A549 (cell line): ENCODE measurements around the gene PLEKHA4. TPM values are rescaled to one million over a fixed set of nuclear protein-coding genes. Genes with fewer than 3 reads are reported as not detected.

Experiments
- ATAC-seq, 2 experiments: fragments of 200-7000 bp in 1 of 2; fragments of >200 bp in 1 of 2; cut with Nextera tagmentation in 1 of 2; cut with Tn5 transposase in 1 of 2; 3 replicates each; pipeline versions ENCODE4 v1.8.0 to v1.9.1; 2018 to 2020; ENCODE audit warnings: mild to moderate bottlenecking in 1 of 2, moderate library complexity in 1 of 2
- CTCF ChIA-PET: fragments of 300-600 bp; sonication (Branson Sonifier 250); formaldehyde crosslinking; extraction: SDS; loops from one replicate; lab custom pipeline; 2021; ENCODE audit warnings: antibody characterized with exemption, inconsistent platforms; lab: Yijun Ruan, JAX
- POLR2A ChIA-PET: fragments of 350-600 bp; formaldehyde crosslinking; extraction: SDS; loops from one replicate; lab custom pipeline; 2021; ENCODE audit warnings: antibody characterized with exemption, inconsistent platforms; lab: Yijun Ruan, JAX
- DNase-seq, 2 experiments: peaks; one replicate each; pipeline versions ENCODE4 v3.0.0 to v3.0.0-alpha.2; 2011 to 2016; ENCODE audit warnings: low read depth in 1 of 2, low spot score in 1 of 2
- FAIRE-seq: peaks from 2 replicates; lab custom pipeline; 2011; peaks lifted over from hg19 to GRCh38; lab: Jason Lieb, UNC
- H3K27ac ChIP-seq, 2 experiments: fragments of >200 bp; sonication (Bioruptor Twin); formaldehyde crosslinking; 3 replicates each; pipeline ENCODE4 v1.5.1; 2016 to 2017
- H3K4me1 ChIP-seq: fragments of >200 bp; sonication (Bioruptor Twin); formaldehyde crosslinking; 3 replicates; pipeline ENCODE4 v1.6.1; 2016
- H3K4me2 ChIP-seq: fragments of >200 bp; sonication (Bioruptor Twin); formaldehyde crosslinking; 3 replicates; pipeline ENCODE4 v1.6.1; 2016
- H3K4me3 ChIP-seq: fragments of >200 bp; sonication (Bioruptor Twin); formaldehyde crosslinking; 3 replicates; pipeline ENCODE4 v1.5.1; 2016
- H3K9me3 ChIP-seq: fragments of >200 bp; sonication (Bioruptor Twin); formaldehyde crosslinking; 3 replicates; pipeline ENCODE4 v1.6.1; 2016
- BHLHE40 ChIP-seq: IDR thresholded peaks from 2 replicates; pipeline ENCODE4 v1.6.1; 2012; ENCODE audit warnings: low read depth, low read length, inconsistent platforms
- CHD4 ChIP-seq: fragments of 200-600 bp; sonication (generic); IDR thresholded peaks from 2 replicates; pipeline ENCODE4 v1.6.1; 2016; ENCODE audit warnings: antibody characterized with exemption, mild to moderate bottlenecking, borderline replicate concordance
- E2F6 ChIP-seq: IDR thresholded peaks from 2 replicates; pipeline ENCODE4 v1.6.1; 2012; ENCODE audit warnings: low read depth, borderline replicate concordance
- EHMT2 ChIP-seq: fragments of 200-600 bp; sonication (generic); IDR thresholded peaks from 2 replicates; pipeline ENCODE4 v1.6.1; 2016; ENCODE audit warnings: antibody characterized with exemption, low read depth, mild to moderate bottlenecking, moderate library complexity
- EP300 ChIP-seq, 2 experiments: fragments of >200 bp; sonication (Bioruptor Twin); formaldehyde crosslinking; IDR thresholded peaks; 2 replicates in 1 of 2; 3 replicates in 1 of 2; pipeline ENCODE4 v1.6.1; 2016 to 2017
- FOSB ChIP-seq: fragments of 250-450 bp; sonication (Bioruptor Pico); IDR thresholded peaks from 2 replicates; pipeline ENCODE4 v1.5.0; 2020; ENCODE audit warnings: mild to moderate bottlenecking, moderate library complexity
- FOSL2 ChIP-seq, 2 experiments: fragments of 450-650 bp in 1 of 2; fragments of >200 bp in 1 of 2; sonication (Bioruptor Twin) in 1 of 2; formaldehyde crosslinking; IDR thresholded peaks; 2 replicates each; pipeline versions ENCODE4 v1.5.0 to v1.6.1; 2016 to 2020; ENCODE audit warnings: mild to moderate bottlenecking in 1 of 2, moderate library complexity in 1 of 2
- FOXS1 ChIP-seq: fragments of 250-450 bp; sonication (Bioruptor Pico); IDR thresholded peaks from 2 replicates; pipeline ENCODE4 v1.5.0; 2020; ENCODE audit warnings: mild to moderate bottlenecking, moderate library complexity
- GATA3 ChIP-seq: IDR thresholded peaks from 2 replicates; pipeline ENCODE4 v1.6.1; 2012; ENCODE audit warnings: borderline replicate concordance
- HOXA7 ChIP-seq: fragments of 250-450 bp; sonication (Bioruptor Pico); IDR thresholded peaks from 2 replicates; pipeline ENCODE4 v1.5.0; 2020; ENCODE audit warnings: mild to moderate bottlenecking, moderate library complexity
- KDM5A ChIP-seq: fragments of 200-600 bp; sonication (generic); IDR thresholded peaks from 2 replicates; pipeline ENCODE4 v1.6.1; 2016; ENCODE audit warnings: antibody characterized with exemption, mild to moderate bottlenecking
- MAZ ChIP-seq: fragments of 150-350 bp; IDR thresholded peaks from 2 replicates; pipeline ENCODE4 v1.6.1; 2014; ENCODE audit warnings: antibody characterized with exemption, low read depth, low read length, borderline replicate concordance
- MYC ChIP-seq: IDR thresholded peaks from 2 replicates; pipeline ENCODE4 v1.6.1; 2012; ENCODE audit warnings: mild to moderate bottlenecking, inconsistent platforms, low read length, improper control_type of control experiment, borderline replicate concordance
- PHF8 ChIP-seq: fragments of 200-600 bp; sonication (generic); IDR thresholded peaks from 2 replicates; pipeline ENCODE4 v1.6.1; 2016; ENCODE audit warnings: low read depth, mild to moderate bottlenecking, antibody characterized with exemption, moderate library complexity, borderline replicate concordance
- POLR2A ChIP-seq: IDR thresholded peaks from 2 replicates; pipeline ENCODE4 v1.6.1; 2012; ENCODE audit warnings: mild to moderate bottlenecking, low read length
- POLR2AphosphoS2 ChIP-seq: conservative IDR thresholded peaks from 2 replicates; pipeline ENCODE4 v1.6.1; 2012; ENCODE audit warnings: low read length, improper control_type of control experiment, inconsistent platforms
- RAD21 ChIP-seq, 2 experiments: fragments of >200 bp in 1 of 2; sonication (Bioruptor Twin) in 1 of 2; formaldehyde crosslinking in 1 of 2; IDR thresholded peaks in 1 of 2; conservative IDR thresholded peaks in 1 of 2; 2 replicates in 1 of 2; 3 replicates in 1 of 2; pipeline ENCODE4 v1.6.1; 2012 to 2018; ENCODE audit warnings: inconsistent platforms in 1 of 2
- RARB ChIP-seq: fragments of 250-450 bp; sonication (Bioruptor Pico); IDR thresholded peaks from 2 replicates; pipeline ENCODE4 v1.8.0; 2021; ENCODE audit warnings: mild to moderate bottlenecking, moderate library complexity
- TFCP2L1 ChIP-seq: fragments of 250-450 bp; sonication (Bioruptor Pico); IDR thresholded peaks from 2 replicates; pipeline ENCODE4 v1.5.0; 2021; ENCODE audit warnings: mild to moderate bottlenecking
- USF2 ChIP-seq: fragments of 450-650 bp; IDR thresholded peaks from 2 replicates; pipeline ENCODE4 v1.6.1; 2014; ENCODE audit warnings: antibody characterized with exemption
- ZNF302 ChIP-seq: fragments of 250-450 bp; sonication (Bioruptor Pico); IDR thresholded peaks from 2 replicates; pipeline ENCODE4 v1.9.0; 2021; ENCODE audit warnings: inconsistent platforms, mild to moderate bottlenecking, moderate library complexity
- ZSCAN20 ChIP-seq: fragments of 250-450 bp; sonication (Bioruptor Pico); IDR thresholded peaks from 2 replicates; pipeline ENCODE4 v1.8.0; 2022; ENCODE audit warnings: mild to moderate bottlenecking, moderate library complexity
- WGBS: methylation state at CpG from one replicate; pipeline ENCODE4 v1.1.6; 2017; ENCODE audit errors: missing lambda C conversion rate; 5-methylcytosine and 5-hydroxymethylcytosine counted together
- polyA plus RNA-seq, 4 experiments: library from polyadenylated mRNA; depleted of rRNA in 3 of 4; stranded (reverse); fragments of >200 nt; fragmentation: RNase III in 1 of 4; extraction: RNeasy Plus Mini Kit Qiagen cat#74134 plus additional on column Dnase treatment in 1 of 4; gene quantifications; 2 replicates in 3 of 4; 3 replicates in 1 of 4; pipeline ENCODE4 v1.2.3, GENCODE V29; 2011 to 2017
- TF ChIP-seq, protein P1 (sequence below): fragments of >200 bp; sonication (Bioruptor Twin); formaldehyde crosslinking; IDR thresholded peaks from 2 replicates; pipeline ENCODE4 v1.6.1; 2016
- TF ChIP-seq, protein P2 (sequence below): IDR thresholded peaks from 2 replicates; pipeline ENCODE4 v1.6.1; 2012
- TF ChIP-seq, protein P3 (sequence below): fragments of >200 bp; sonication (Bioruptor Twin); formaldehyde crosslinking; IDR thresholded peaks from 3 replicates; pipeline ENCODE4 v1.6.1; 2016
- TF ChIP-seq, protein P4 (sequence below): fragments of 150-350 bp; IDR thresholded peaks from 2 replicates; pipeline ENCODE4 v1.6.1; 2014; ENCODE audit warnings: low read depth, mild to moderate bottlenecking, low read length
- TF ChIP-seq, protein P5 (sequence below): fragments of 250-450 bp; sonication (Bioruptor Pico); IDR thresholded peaks from 2 replicates; pipeline ENCODE4 v1.5.0; 2021; ENCODE audit warnings: mild to moderate bottlenecking, moderate library complexity, borderline replicate concordance

PLEKHA4 gene
- polyA plus RNA-seq, 2 of the 4 experiments (the other 2 are of a cell fraction), result 0.34 to 0.46 TPM

GRCh38 chr19:48883726-48884125 is 15.3 kb upstream of the PLEKHA4 start:
- Histone ChIP-seq H3K4me3 (no peak overlapping the region), H3K4me1 (no peaks in the 10 kb centered on the region), H3K9me3 (no peaks in the 10 kb centered on the region), H3K27ac (no peak overlapping the region), H3K4me2 (no peak overlapping the region)
- CTCF ChIA-PET, result interaction anchor here (0.7 to 4.3 kb wide), 4 partner anchors 9 to 266 kb away, joined by 4 to 25 read pairs (median 6); no protein-coding TSS in a partner anchor
- no peak for DNase-seq
- no peak for FAIRE-seq
- ATAC-seq, result peak in 1 of 2 experiments; percentile 25; a peak in 4 of 6 replicates
- POLR2A ChIA-PET, result interaction anchor here (0.7 kb wide), 1 partner anchor 49 kb away, joined by 3 read pairs; no protein-coding TSS in a partner anchor
- WGBS, result 89% methylated on average over 7 of the region's 7 CpGs
- TF ChIP-seq EHMT2 (no peak), POLR2AphosphoS2 (0 out of 2 replicates have a peak, but pooled peaks have one; percentile 22)

- H3K4me1 ChIP-seq, result no peaks in the 10 kb centered on the region; the same call in 2 of the 3 replicates
- no peaks in the 10 kb centered on the region for H3K9me3 ChIP-seq
- CTCF ChIA-PET, result interaction anchor here (0.7 to 13.7 kb wide), 7 partner anchors 8 to 207 kb away, joined by 3 to 121 read pairs (median 4); partner anchors contain the start of genes NUCB1 and RUVBL2
- ATAC-seq (peak; percentile 56 to 58), FAIRE-seq (no peak), DNase-seq (peak in 1 of 2 experiments; percentile 58)
- POLR2A ChIA-PET, result interaction anchor here (3.0 kb wide), 1 partner anchor 18 kb away, joined by 14 read pairs; the partner anchor contains the start of gene NUCB1
- no peak overlapping the region for H3K4me3 ChIP-seq
- no peak overlapping the region for H3K4me2 ChIP-seq
- WGBS, result 85% methylated on average over 30 of the region's 30 CpGs
- no peak overlapping the region for H3K27ac ChIP-seq
- TF ChIP-seq FOXS1 (peak; percentile 98), TFCP2L1 (CRISPR knock-in tag) (peak; percentile 97), MYC (no peak), FOSL2 (IDR thresholded peaks at IDR 0.05) (no peak), FOSL2 (CRISPR knock-in tag; IDR thresholded peaks at IDR 0.05) (0 out of 2 replicates have a peak, but pooled peaks have one; percentile 47), GATA3 (no peak), ZSCAN20 (CRISPR knock-in tag) (peak; percentile 100), CHD4 (no peak), FOSB (peak; percentile 92), E2F6 (no peak), BHLHE40 (no peak), ZNF302 (CRISPR knock-in tag) (no peak), HOXA7 (CRISPR knock-in tag) (peak; percentile 89), EP300 (IDR thresholded peaks at IDR 0.05) (no peak), POLR2A (no peak), MAZ (no peak), USF2 (no peak), RARB (CRISPR knock-in tag) (0 out of 2 replicates have a peak, but pooled peaks have one; percentile 77), EHMT2 (no peak), PHF8 (no peak), KDM5A (no peak), RAD21 (conservative IDR thresholded peaks at IDR 0.05 in 1 of 2, IDR thresholded peaks at IDR 0.05 in 1 of 2) (no peak)
- TF ChIP-seq, protein P1, sequence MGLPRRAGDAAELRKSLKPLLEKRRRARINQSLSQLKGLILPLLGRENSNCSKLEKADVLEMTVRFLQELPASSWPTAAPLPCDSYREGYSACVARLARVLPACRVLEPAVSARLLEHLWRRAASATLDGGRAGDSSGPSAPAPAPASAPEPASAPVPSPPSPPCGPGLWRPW, result no peak
- TF ChIP-seq, protein P2, sequence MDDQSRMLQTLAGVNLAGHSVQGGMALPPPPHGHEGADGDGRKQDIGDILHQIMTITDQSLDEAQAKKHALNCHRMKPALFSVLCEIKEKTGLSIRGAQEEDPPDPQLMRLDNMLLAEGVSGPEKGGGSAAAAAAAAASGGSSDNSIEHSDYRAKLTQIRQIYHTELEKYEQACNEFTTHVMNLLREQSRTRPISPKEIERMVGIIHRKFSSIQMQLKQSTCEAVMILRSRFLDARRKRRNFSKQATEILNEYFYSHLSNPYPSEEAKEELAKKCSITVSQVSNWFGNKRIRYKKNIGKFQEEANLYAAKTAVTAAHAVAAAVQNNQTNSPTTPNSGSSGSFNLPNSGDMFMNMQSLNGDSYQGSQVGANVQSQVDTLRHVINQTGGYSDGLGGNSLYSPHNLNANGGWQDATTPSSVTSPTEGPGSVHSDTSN, result no peak
- TF ChIP-seq, protein P3, sequence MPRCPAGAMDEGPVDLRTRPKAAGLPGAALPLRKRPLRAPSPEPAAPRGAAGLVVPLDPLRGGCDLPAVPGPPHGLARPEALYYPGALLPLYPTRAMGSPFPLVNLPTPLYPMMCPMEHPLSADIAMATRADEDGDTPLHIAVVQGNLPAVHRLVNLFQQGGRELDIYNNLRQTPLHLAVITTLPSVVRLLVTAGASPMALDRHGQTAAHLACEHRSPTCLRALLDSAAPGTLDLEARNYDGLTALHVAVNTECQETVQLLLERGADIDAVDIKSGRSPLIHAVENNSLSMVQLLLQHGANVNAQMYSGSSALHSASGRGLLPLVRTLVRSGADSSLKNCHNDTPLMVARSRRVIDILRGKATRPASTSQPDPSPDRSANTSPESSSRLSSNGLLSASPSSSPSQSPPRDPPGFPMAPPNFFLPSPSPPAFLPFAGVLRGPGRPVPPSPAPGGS, result no peak
- TF ChIP-seq, protein P4, sequence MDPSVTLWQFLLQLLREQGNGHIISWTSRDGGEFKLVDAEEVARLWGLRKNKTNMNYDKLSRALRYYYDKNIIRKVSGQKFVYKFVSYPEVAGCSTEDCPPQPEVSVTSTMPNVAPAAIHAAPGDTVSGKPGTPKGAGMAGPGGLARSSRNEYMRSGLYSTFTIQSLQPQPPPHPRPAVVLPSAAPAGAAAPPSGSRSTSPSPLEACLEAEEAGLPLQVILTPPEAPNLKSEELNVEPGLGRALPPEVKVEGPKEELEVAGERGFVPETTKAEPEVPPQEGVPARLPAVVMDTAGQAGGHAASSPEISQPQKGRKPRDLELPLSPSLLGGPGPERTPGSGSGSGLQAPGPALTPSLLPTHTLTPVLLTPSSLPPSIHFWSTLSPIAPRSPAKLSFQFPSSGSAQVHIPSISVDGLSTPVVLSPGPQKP, result no peak
- TF ChIP-seq, protein P5, sequence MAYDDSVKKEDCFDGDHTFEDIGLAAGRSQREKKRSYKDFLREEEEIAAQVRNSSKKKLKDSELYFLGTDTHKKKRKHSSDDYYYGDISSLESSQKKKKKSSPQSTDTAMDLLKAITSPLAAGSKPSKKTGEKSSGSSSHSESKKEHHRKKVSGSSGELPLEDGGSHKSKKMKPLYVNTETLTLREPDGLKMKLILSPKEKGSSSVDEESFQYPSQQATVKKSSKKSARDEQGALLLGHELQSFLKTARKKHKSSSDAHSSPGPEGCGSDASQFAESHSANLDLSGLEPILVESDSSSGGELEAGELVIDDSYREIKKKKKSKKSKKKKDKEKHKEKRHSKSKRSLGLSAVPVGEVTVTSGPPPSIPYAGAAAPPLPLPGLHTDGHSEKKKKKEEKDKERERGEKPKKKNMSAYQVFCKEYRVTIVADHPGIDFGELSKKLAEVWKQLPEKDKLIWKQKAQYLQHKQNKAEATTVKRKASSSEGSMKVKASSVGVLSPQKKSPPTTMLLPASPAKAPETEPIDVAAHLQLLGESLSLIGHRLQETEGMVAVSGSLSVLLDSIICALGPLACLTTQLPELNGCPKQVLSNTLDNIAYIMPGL (CRISPR knock-in tag), result peak; percentile 87
Measured at GRCh38 chr19:48881741-48882657, 13.6 kb upstream of the PLEKHA4 start.
